Cardiac fibroblast (primary cell): ENCODE results near the gene PRCD.

Source experiments
- DNase-seq, 2 donors: peaks; one replicate each; pipeline versions ENCODE4 v3.0.0 to v3.0.0-alpha.2; 2010; ENCODE audit warnings: low read depth in 2 of 2
- H3K4me3 ChIP-seq, 2 donors: replicated peaks in 1 of 2; 1 replicate in 1 of 2; 2 replicates in 1 of 2; pipeline ENCODE4 v1.5.1; 2011; ENCODE audit warnings: low read depth in 2 of 2, low read length in 2 of 2, mild to moderate bottlenecking in 2 of 2, moderate library complexity in 1 of 2
- CTCF ChIP-seq: IDR thresholded peaks from one replicate; pipeline ENCODE4 v1.5.1; 2011; ENCODE audit warnings: low read depth, mild to moderate bottlenecking, low read length, inconsistent platforms

The PRCD gene

GRCh38 chr17:76572201-76572910 is 32.5 kb downstream of the PRCD start:
- no peak for TF ChIP-seq CTCF
- DNase-seq = no peak

GRCh38 chr17:76573096-76573495 is 33.3 kb downstream of the PRCD start:
- no peak for TF ChIP-seq CTCF
- no peak overlapping the region for H3K4me3 ChIP-seq
- DNase-seq = no peak

More at GRCh38 chr17:76572201-76572910, 32.5 kb downstream of the PRCD start:
- H3K4me3 ChIP-seq = no peak overlapping the region

- no peak for DNase-seq
- no peak overlapping the region for H3K4me3 ChIP-seq
- no peak for TF ChIP-seq CTCF
Observed at GRCh38 chr17:76574166-76574565, 34.3 kb downstream of the PRCD start.

- TF ChIP-seq CTCF = no peak
- DNase-seq = no peak
- H3K4me3 ChIP-seq = no peak overlapping the region
Observed at GRCh38 chr17:76575570-76575969, 35.7 kb downstream of the PRCD start.

- no peak for DNase-seq
- TF ChIP-seq CTCF = no peak
- H3K4me3 ChIP-seq = no peak overlapping the region
Observed at GRCh38 chr17:76576189-76576588, 36.3 kb downstream of the PRCD start.

GRCh38 chr17:76577876-76578275 is 38.0 kb downstream of the PRCD start:
- DNase-seq = no peak
- no peak overlapping the region for H3K4me3 ChIP-seq
- no peak for TF ChIP-seq CTCF

GRCh38 chr17:76578376-76578775 is 38.5 kb downstream of the PRCD start:
- no peak for TF ChIP-seq CTCF
- H3K4me3 ChIP-seq = no peak overlapping the region
- peak in 1 of 2 donors; percentile 43 for DNase-seq
